Stimulated activated naive CD8-positive, alpha-beta T cell treated with anti-CD3 and anti-CD28 coated beads, Interleukin-15, amount 100 ng/mL, for 72 hours (primary cell): ENCODE measurements around the gene CALCOCO2.
"Not testable (repeated sequence)": the region's sequence is repeated elsewhere in the genome, so short reads cannot be mapped to it uniquely, and the experiment has no call there.

Source experiments
- ATAC-seq: fragments of 150-1000 bp; cut with Tn5 transposase; 2 replicates; pipeline ENCODE4 v1.10.0; 2021; ENCODE audit warnings: mild to moderate bottlenecking, moderate library complexity
- DNase-seq, 2 donors: peaks; one replicate each; pipeline ENCODE4 v3.0.0; 2021 to 2022
- H3K27ac Mint-ChIP-seq, 2 donors: one replicate each; pipeline ENCODE4 v1.8.0; 2022; ENCODE audit warnings: mild to moderate bottlenecking in 2 of 2, mixed read lengths in 2 of 2, moderate library complexity in 2 of 2
- H3K27me3 Mint-ChIP-seq: one replicate; pipeline ENCODE4 v1.8.0; 2022; ENCODE audit warnings: mixed read lengths
- H3K4me1 Mint-ChIP-seq: one replicate; pipeline ENCODE4 v1.8.0; 2022; ENCODE audit warnings: mild to moderate bottlenecking, mixed read lengths
- H3K4me3 Mint-ChIP-seq, 2 donors: one replicate each; pipeline ENCODE4 v1.8.0; 2022; ENCODE audit warnings: mild to moderate bottlenecking in 2 of 2, mixed read lengths in 2 of 2, moderate library complexity in 1 of 2
- H3K9me3 Mint-ChIP-seq, 2 donors: one replicate each; pipeline ENCODE4 v1.8.0; 2022; ENCODE audit warnings: mixed read lengths in 2 of 2

The CALCOCO2 gene

GRCh38 chr17:48815311-48815710, 15.5 kb upstream of the CALCOCO2 start:
- no peaks in the 10 kb centered on the region for H3K9me3 Mint-ChIP-seq
- H3K27ac Mint-ChIP-seq = no peak overlapping the region
- DNase-seq (no peak), ATAC-seq (no peak)
- peaks cover 31% of the 10 kb centered on the region for H3K4me1 Mint-ChIP-seq
- H3K4me3 Mint-ChIP-seq = no peak overlapping the region
- H3K27me3 Mint-ChIP-seq = peaks cover 66% of the 10 kb centered on the region

GRCh38 chr17:48816438-48816773, 14.4 kb upstream of the CALCOCO2 start:
- no peaks in the 10 kb centered on the region for H3K9me3 Mint-ChIP-seq
- H3K27me3 Mint-ChIP-seq = peaks cover 76% of the 10 kb centered on the region
- DNase-seq (no peak), ATAC-seq (no peak)
- H3K27ac Mint-ChIP-seq = peak overlapping the region in 1 of 2 donors; percentile 79
- peak overlapping the region; percentile 79 to 82 for H3K4me3 Mint-ChIP-seq
- H3K4me1 Mint-ChIP-seq = peaks cover 31% of the 10 kb centered on the region

- peak; percentile 55 to 60 for DNase-seq
- ATAC-seq = peak; percentile 92
- H3K27ac Mint-ChIP-seq = peak within 1 kb of the TSS in 1 of 2 donors; percentile 79
- no peaks in the 10 kb centered on the region for H3K9me3 Mint-ChIP-seq
- H3K4me3 Mint-ChIP-seq = peak within 1 kb of the TSS; percentile 79 to 82
- H3K4me1 Mint-ChIP-seq = peaks cover 31% of the 10 kb centered on the region
- H3K27me3 Mint-ChIP-seq = peaks cover 76% of the 10 kb centered on the region
These were observed 13.9 kb upstream of the CALCOCO2 start, which contains the start of gene TTLL6 for GRCh38 chr17:48816774-48817590. TTLL6 (minus strand) TSS chr17:48817229; CDS start chr17:48817072, 157 bp downstream.

- Mint-ChIP-seq H3K4me3 (no peak overlapping the region), H3K27ac (no peak overlapping the region), H3K9me3 (no peaks in the 10 kb centered on the region), H3K4me1 (peaks cover 31% of the 10 kb centered on the region), H3K27me3 (peaks cover 82% of the 10 kb centered on the region)
- ATAC-seq = no peak
- DNase-seq = no peak
These were observed 12.4 kb upstream of the CALCOCO2 start for GRCh38 chr17:48818361-48818841.

GRCh38 chr17:48819466-48819865, 11.4 kb upstream of the CALCOCO2 start:
- ATAC-seq (no peak), DNase-seq (no peak)
- H3K9me3 Mint-ChIP-seq = no peaks in the 10 kb centered on the region
- H3K4me1 Mint-ChIP-seq = peaks cover 30% of the 10 kb centered on the region
- H3K27ac Mint-ChIP-seq = no peak overlapping the region
- peaks cover 78% of the 10 kb centered on the region for H3K27me3 Mint-ChIP-seq
- H3K4me3 Mint-ChIP-seq = no peak overlapping the region

- not testable (repeated sequence) for H3K9me3 Mint-ChIP-seq
These were observed 9.9 kb upstream of the CALCOCO2 start for GRCh38 chr17:48820936-48821335.

GRCh38 chr17:48825446-48826381, 5.1 kb upstream of the CALCOCO2 start:
- ATAC-seq = no peak
- no peak for DNase-seq
- H3K4me3 Mint-ChIP-seq = no peak overlapping the region
- no peak overlapping the region for H3K27ac Mint-ChIP-seq
- peaks cover 26% of the 10 kb centered on the region for H3K27me3 Mint-ChIP-seq
- H3K4me1 Mint-ChIP-seq = peaks cover 20% of the 10 kb centered on the region
- no peaks in the 10 kb centered on the region for H3K9me3 Mint-ChIP-seq

More at GRCh38 chr17:48820936-48821335, 9.9 kb upstream of the CALCOCO2 start:
- not testable (repeated sequence) for H3K27ac Mint-ChIP-seq, DNase-seq, ATAC-seq, H3K4me3 Mint-ChIP-seq
- H3K27me3 Mint-ChIP-seq = peaks cover 64% of the 10 kb centered on the region
- H3K4me1 Mint-ChIP-seq = peaks cover 17% of the 10 kb centered on the region

GRCh38 chr17:48831549-48831883, 681 bp downstream of the CALCOCO2 start:
- DNase-seq (no peak), ATAC-seq (no peak)
- Mint-ChIP-seq H3K27me3 (peaks cover 6% of the 10 kb centered on the region), H3K4me1 (peaks cover 67% of the 10 kb centered on the region), H3K9me3 (no peaks in the 10 kb centered on the region), H3K27ac (peak overlapping the region; percentile 98 to 100), H3K4me3 (peak overlapping the region; percentile 97 to 98)

GRCh38 chr17:48834973-48835372, 4.1 kb downstream of the CALCOCO2 start:
- Mint-ChIP-seq H3K27ac (no peak overlapping the region), H3K27me3 (no peaks in the 10 kb centered on the region), H3K4me3 (peak overlapping the region in 1 of 2 donors; percentile 32), H3K9me3 (no peaks in the 10 kb centered on the region), H3K4me1 (peaks cover 83% of the 10 kb centered on the region)
- ATAC-seq = no peak
- no peak for DNase-seq

GRCh38 chr17:48835971-48836370, 5.1 kb downstream of the CALCOCO2 start:
- H3K9me3 Mint-ChIP-seq = no peaks in the 10 kb centered on the region
- DNase-seq (no peak), ATAC-seq (no peak)
- no peak overlapping the region for H3K27ac Mint-ChIP-seq
- H3K27me3 Mint-ChIP-seq = no peaks in the 10 kb centered on the region
- peak overlapping the region; percentile 32 to 58 for H3K4me3 Mint-ChIP-seq
- peaks cover 85% of the 10 kb centered on the region for H3K4me1 Mint-ChIP-seq

- DNase-seq (peak; percentile 15 to 21), ATAC-seq (peak; percentile 65)
- H3K27ac Mint-ChIP-seq = peak overlapping the region in 1 of 2 donors; percentile 9
- H3K9me3 Mint-ChIP-seq, H3K27me3 Mint-ChIP-seq: not testable (repeated sequence)
- H3K4me3 Mint-ChIP-seq = peak overlapping the region; percentile 72 to 80
- peaks cover 92% of the 10 kb centered on the region for H3K4me1 Mint-ChIP-seq
These were observed 6.6 kb downstream of the CALCOCO2 start for GRCh38 chr17:48837458-48837857.

GRCh38 chr17:48840441-48840840, 9.6 kb downstream of the CALCOCO2 start:
- ATAC-seq (no peak), DNase-seq (no peak)
- H3K4me3 Mint-ChIP-seq = peak overlapping the region; percentile 1 to 53
- no peaks in the 10 kb centered on the region for H3K9me3 Mint-ChIP-seq
- no peak overlapping the region for H3K27ac Mint-ChIP-seq
- H3K27me3 Mint-ChIP-seq = no peaks in the 10 kb centered on the region
- peaks cover 71% of the 10 kb centered on the region for H3K4me1 Mint-ChIP-seq

- peak overlapping the region; percentile 25 to 50 for H3K27ac Mint-ChIP-seq
- H3K9me3 Mint-ChIP-seq = no peaks in the 10 kb centered on the region
- no peaks in the 10 kb centered on the region for H3K27me3 Mint-ChIP-seq
- H3K4me1 Mint-ChIP-seq = peaks cover 61% of the 10 kb centered on the region
- ATAC-seq (peak; percentile 99), DNase-seq (peak in 1 of 2 donors; percentile 46)
- H3K4me3 Mint-ChIP-seq = peak overlapping the region; percentile 37 to 53
These were observed 10.6 kb downstream of the CALCOCO2 start for GRCh38 chr17:48841395-48841831.

GRCh38 chr17:48842746-48843145, 11.9 kb downstream of the CALCOCO2 start:
- no peaks in the 10 kb centered on the region for H3K9me3 Mint-ChIP-seq
- no peak for DNase-seq
- ATAC-seq = no peak
- no peak overlapping the region for H3K27ac Mint-ChIP-seq
- peaks cover 48% of the 10 kb centered on the region for H3K4me1 Mint-ChIP-seq
- no peak overlapping the region for H3K4me3 Mint-ChIP-seq
- no peaks in the 10 kb centered on the region for H3K27me3 Mint-ChIP-seq

- H3K4me1 Mint-ChIP-seq = peaks cover 42% of the 10 kb centered on the region
- no peaks in the 10 kb centered on the region for H3K27me3 Mint-ChIP-seq
- DNase-seq (no peak), ATAC-seq (no peak)
- H3K27ac Mint-ChIP-seq = no peak overlapping the region
- H3K9me3 Mint-ChIP-seq = no peaks in the 10 kb centered on the region
- H3K4me3 Mint-ChIP-seq = no peak overlapping the region
These were observed 12.5 kb downstream of the CALCOCO2 start for GRCh38 chr17:48843187-48843900.
